GM18505 (cell line): Measurements from ENCODE around the gene TTLL11.

Experiments
- ATAC-seq: cut with Tn5 transposase; IDR thresholded peaks from one replicate; pipeline ENCODE4 v1.9.1; 2021; ENCODE audit not compliant: unreplicated experiment
- POLR2A ChIP-seq: IDR thresholded peaks from 4 replicates; pipeline ENCODE4 v1.6.1; 2011; ENCODE audit warnings: borderline replicate concordance; ENCODE audit not compliant: insufficient read depth, insufficient read length; ENCODE audit errors: extremely low read depth

TTLL11 gene

DNA sequence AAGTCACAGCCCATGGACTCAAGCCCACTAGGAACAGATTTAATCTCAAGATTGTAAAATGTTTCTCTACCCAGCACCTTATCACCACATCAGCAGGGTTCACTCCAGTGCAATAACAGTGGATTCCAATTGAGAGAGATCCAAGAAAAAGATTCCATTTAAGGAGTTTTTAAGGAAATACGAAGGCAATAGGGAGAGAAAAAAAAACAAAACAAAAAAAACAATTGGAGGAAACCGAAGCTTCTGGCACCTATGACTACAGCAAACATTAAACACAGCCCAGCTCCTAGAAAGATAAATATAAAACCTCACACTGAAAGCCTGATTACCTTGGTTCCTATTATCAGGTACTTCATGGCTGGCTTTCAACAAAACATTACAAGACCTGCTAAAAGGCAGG is 249.0 kb downstream of the TTLL11 start:
- no peak for TF ChIP-seq POLR2A
- ATAC-seq: no peak

DNA sequence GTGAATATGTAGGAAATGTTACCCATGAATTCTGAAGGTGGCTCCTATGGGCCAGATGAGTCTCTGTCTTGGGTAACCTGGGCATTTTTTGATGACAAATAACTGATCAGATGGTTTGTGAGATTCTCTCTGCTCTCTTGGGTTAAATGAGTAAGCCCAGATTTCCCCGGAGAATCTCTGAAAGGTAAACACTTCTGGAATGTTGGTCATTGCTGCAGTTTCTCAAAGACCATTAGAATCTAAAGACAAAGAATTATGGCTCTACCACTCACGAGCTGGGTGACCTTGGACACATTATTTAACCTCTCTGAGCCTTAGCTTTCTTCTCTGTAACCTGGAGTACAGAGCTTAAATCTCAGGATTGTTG is 250.5 kb downstream of the TTLL11 start:
- ATAC-seq: no peak
- TF ChIP-seq POLR2A: no peak

DNA sequence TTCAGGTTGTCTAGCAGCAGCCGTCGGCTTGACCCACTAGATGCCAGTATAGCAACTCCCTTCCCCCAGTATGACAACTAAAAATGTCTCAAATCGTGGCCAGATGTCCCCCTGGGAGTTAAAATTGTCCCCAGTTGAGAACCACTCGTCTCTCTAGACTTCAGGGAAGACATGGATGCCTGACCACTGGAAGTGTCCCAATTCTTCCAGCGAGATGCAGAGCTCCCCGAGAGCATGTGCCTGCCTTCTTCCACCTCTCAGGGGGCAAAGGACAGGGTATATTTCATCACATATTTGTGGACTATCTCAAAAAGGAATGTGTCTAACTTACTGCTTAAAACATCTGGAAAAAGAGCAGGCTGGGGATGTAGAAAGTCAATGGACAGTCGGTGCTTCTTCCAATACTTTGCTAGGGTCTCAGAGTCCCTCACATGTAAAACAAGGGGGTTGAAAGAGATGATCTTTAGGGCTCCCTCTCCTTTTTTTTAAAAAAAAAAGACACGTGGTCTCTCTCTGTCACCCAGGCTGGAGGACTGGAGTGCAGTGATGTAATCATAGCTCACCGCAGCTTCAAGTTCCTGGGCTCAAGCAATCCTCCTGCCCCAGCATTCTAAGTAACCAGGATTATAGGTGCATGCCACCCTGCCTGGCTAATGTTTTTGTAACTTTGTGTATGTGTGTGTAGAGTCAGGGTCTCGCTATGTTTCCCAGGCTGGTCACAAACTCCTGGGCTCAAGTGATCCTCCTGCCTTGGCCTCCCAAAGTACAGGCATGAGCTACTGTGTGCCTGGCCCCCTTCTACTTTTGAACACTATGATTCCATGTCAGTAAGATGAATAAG is 251.1 kb downstream of the TTLL11 start:
- no peak for ATAC-seq
- no peak for TF ChIP-seq POLR2A

DNA sequence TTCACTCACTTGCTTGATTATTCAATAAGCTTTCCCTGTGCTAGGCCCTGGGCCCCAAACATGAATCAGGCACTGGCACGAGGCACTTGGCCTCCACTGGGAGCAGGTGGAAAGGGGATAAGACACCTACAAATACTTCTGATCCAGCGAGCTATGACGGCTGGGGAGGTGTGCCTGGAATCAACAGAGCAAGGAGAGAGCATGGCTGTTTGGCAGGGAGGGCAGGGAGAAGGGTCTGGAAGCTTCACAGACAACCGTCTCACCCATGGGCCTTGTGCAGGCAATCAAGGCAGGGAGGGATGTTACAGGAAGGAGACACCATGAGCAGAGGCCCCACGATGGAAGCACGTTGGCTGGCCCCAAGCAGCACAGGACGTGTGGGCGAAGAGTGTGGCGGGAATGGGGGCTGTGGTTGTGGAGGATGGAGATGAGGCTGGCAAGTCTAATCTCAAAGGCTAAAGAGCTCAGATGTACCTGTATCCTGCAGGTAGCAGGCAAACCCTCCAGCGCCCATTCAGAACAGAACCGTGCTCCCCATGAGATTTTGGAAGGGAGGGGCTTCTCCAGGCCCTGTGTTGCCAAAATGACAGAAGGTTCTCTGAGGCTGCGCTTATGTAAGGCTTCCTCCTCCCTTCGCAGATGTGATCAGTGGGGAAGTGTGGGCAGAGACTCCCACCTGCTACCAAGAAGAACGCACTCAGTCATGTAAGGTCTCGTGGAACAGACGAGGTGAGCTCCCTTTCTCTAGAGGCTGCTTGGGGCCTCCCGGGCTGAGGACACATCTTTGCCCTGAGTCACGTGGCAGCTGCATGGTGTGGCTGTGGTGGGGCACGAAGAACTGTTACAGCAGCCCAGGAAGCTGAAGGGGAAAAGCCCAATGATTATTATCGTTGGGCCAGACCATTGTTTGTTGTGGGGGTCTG is 252.0 kb downstream of the TTLL11 start:
- TF ChIP-seq POLR2A: no peak
- no peak for ATAC-seq

DNA sequence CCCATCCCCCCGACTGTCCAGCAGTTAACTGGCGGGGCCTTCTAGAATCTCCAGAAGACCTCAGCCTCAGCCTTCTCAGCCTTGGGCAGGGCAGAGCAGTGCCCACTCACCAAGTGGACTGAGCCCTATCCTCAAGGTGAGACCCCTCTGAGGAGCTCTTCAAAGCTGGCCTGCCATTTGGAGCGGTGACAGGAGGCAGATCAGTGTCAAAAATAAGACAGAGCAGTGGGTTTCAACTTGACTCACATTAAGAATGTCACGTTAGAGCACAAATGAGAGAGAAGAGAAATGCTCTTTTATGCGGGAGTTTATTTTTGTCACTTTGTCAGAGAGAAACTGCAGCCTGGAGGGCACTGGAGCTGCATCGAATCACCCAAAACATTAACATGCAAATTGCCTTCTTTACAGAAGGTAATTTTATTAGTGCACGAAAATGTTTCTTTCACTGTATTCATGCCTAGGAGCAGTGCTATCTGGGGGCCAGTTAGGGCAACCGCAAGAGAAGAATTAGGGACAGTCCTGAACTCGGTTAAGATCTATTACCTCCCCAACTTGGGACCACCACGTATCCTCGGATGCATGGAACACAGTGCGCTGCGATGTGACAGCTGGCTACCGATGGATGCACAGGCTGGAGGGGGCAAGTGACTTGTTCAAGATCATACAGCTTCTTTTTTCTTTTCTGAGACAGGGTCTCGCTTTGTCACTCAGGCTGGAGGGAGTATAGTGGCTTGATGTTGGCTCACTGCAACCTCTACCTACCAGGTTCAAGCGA is 253.2 kb downstream of the TTLL11 start:
- no peak for ATAC-seq
- no peak for TF ChIP-seq POLR2A

DNA sequence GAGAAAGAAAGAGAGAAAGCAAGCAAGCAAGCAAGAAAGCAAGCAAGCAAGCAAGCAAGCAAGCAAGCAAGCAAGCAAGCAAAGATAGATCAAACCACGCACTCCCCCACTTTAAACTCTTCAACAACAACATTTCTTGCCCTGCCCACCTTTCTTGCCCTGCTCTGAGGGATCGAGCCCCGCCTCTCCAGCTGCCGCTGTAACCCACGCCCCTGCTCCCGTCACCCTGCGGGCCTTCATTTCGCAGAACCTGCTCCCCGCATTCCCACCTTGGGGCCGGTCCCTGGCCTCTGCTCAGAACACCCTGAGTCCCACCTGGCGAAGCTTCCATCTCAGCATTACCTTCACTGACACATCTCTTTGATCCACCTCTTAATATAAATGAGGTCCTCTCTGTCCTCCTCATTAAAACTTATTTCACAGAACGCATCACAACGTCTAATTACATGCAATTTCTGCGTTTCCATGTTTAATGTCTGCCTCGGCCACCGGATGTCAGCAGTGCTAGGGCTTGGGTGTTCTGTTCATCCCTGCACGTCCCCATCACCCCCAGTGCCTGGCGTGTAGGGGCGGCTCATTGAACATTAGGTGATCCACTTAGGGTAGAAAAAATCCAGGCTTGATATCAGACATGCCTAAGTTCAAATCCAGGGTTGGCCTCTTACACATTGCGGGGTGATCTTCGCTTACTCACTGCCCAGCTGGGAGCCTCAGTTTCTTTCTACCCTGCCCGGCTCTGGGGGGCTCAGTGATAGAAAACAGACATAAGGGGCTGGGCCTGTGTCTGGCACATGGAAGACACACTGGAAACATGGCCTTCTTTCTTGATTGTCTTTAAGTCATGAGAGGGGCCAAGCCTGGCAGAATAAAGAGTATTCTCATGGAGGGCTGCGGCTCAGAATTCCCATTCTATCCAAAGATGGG is 254.1 kb downstream of the TTLL11 start:
- TF ChIP-seq POLR2A: no peak
- ATAC-seq: no peak

DNA sequence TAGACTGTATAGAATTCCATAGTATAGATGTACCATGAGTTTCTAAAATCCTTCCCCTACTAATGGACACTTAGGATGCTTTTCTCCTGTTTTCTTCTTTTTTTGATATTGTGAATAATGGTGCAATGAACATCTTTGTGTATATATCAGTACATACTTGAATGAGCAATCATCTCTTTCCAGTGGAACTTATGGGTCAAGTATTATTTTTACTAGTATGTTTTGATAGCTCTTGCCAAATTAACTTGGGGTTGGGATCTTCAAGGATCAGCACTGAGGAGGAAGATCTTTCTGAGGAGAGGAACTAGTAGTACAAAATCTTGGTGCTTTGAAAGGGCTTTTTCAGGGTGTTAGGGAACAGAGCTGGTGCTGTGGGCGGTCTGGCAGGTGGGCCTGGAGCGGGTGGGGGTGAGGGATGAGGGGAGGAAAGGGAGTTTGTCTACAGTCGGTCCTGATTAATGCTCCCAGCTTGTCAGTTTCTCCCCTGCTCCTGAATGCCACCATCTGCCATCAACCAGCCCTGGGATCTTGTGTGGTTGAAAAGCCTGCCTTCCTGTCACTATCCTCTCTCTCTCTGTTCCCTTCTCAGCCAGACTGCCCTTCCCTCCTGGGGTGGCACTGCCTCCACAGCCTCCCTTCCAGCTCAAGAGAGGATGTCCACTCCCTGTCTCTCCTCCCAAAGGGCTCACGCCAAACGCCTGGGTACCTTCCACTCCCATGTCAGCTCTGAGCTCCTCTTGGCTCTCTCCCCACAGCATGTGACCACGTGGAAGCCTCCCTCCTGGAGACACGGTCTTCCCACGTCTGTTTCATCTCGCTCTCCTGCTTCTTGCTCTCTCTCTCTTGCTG is 255.8 kb downstream of the TTLL11 start:
- TF ChIP-seq POLR2A: no peak
- ATAC-seq: no peak

DNA sequence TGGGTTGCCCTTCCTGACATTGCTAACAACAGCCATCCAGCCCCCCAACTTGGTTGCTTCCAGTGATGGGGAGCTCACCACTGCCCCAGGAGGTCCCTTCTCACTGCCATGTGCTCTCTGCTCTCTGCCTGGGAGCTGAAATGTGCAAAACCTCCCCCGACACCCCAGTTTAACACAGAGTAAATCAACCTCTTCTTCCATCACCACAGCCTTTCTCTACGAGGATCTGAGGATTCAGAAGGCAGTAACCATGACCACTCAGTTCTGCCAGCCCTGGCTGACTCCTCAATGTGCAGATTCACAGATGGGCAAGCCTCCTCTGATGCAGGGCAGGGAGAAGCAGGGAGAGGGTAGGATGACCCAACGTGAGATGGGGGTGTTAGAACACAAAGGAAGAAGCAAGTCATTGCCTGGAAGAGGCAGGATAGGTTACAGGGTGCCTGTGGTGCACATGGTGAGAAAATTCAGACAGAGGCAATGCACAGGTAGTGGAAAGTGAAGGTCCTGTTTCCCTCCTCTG is 256.7 kb downstream of the TTLL11 start:
- no peak for TF ChIP-seq POLR2A
- no peak for ATAC-seq

DNA sequence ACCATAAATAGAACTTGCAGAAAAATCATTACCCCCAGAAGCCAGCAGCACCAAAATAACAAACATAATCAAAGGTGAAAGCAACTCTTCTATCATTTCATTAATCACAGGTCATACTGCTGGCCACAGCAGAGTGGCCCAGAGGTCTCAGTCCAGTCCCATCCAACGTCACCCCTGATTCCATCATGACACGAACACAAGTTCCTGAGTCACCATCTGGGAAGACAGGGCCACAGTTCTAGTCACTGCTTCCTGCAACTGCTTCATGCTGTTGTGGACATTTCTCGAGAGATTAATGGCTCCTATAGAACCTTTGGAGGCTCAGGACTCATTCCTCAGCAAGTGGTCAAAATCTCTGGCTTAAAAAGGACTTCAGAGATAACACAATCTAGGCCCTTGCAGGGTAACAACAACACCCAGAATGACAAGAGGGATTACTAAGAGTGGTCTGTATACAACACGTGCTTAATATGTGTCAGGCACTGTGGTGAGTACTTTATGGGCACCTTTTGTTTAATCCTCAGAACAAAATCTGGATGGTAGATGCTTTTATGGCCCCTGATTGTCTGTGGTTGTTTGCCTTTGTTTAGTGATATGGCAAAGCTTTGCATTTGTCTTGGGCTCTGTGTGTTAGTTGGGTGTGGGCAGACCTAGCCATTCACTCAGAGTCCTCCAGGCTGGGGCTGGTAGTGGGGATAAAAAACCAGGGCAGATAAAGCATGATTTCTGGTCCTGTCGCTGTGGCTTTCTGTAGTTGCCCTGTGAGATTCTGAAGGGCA is 257.3 kb downstream of the TTLL11 start:
- ATAC-seq: no peak
- TF ChIP-seq POLR2A: no peak

DNA sequence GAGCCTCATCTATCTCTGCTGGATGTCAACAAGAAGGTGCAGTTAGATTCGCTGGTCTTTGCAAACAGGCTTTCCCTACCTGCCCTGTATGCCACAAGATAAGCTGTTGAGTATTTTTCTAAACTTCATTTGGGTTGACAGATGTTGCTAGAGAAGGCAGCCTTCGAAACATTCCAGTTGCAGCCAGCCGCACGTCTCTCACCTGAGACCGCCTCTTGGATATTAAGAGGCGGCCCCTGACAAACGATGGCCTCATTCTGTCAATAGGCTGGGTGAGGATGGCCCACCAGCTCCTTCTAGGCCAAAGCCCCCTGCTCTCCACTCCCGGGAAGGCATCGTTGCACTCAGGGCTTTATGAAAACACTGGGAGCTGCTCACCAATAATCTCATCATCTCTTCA is 260.0 kb downstream of the TTLL11 start:
- TF ChIP-seq POLR2A: no peak
- ATAC-seq: no peak

DNA sequence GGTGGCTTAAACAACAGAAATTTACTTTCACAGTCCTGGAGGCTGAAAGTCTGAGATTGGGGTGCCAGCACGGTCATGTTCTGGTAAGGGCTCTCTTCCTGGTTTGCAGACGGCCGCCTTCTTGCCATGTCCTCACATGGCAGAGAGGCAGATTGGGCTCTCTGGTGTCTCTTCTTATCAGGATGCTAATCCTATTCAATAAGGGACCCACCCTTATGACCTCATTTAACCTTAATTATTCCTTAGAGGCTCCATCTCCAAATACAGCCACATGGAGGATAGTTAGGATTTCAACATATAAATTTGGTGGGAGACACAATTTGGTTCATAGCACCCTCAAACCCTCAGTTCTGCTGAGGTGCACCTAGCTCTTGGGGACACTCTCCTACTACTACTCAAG is 261.2 kb downstream of the TTLL11 start:
- no peak for ATAC-seq
- TF ChIP-seq POLR2A: no peak

DNA sequence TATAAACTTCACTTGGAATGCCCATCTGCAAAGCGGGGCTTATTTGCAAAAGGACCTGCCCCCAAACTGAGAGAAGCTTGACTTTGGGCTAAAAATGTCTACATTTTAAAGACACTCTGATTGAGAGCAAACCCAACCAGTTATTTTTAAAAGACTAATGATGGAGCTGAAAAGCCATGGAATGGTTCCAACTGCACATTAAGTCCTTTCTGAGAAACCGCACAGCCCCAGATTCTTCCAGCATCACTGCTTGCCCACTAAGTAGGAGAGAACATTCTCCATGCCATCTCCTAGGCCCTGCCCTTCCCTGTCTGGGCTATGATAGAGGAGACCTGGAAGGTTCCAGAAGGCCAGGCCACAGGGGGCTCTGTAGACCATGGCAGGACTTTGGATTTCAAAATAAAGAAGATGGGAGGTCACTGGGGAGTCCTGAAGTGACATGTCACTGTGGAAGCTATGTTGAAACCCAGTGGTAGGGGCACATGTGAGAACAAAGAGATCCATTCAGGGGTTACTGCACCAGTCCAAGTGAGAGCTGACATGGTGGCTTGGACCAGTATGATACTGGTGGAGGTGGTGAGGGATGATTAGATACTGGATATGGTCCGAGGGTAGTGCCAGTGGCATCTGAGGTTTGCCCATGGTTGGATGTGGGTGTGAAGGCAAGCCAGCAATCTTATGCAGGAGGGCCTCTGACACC is 262.5 kb downstream of the TTLL11 start:
- no peak for TF ChIP-seq POLR2A
- ATAC-seq: no peak
